HepG2 (cell line): ENCODE results near the gene DPEP1. TPM values are rescaled to one million over a fixed set of nuclear protein-coding genes. Genes with fewer than 3 reads are reported as not detected.
"Not testable (repeated sequence)": the region's sequence is repeated elsewhere in the genome, so short reads cannot be mapped to it uniquely, and the experiment has no call there.

Source experiments
- ATAC-seq: fragments of 200-7000 bp; cut with Tn5 transposase; 3 replicates; pipeline ENCODE4 v1.9.1; 2020; ENCODE audit warnings: mild to moderate bottlenecking, moderate library complexity
- BruUV-seq: library from RNA; stranded (reverse); fragments of 400-500 nt; replicated peaks from 2 replicates; lab custom pipeline; 2021; lab: Mats Ljungman, UMichigan
- CTCF ChIA-PET: fragments of 300-600 bp; formaldehyde crosslinking; extraction: SDS; loops from one replicate; lab custom pipeline; 2021; ENCODE audit warnings: low total read pairs, inconsistent platforms, low intra/inter-chr PET ratio; lab: Yijun Ruan, JAX
- POLR2A ChIA-PET: fragments of 350-600 bp; sonication (Branson Sonifier 250); formaldehyde crosslinking; loops from one replicate; lab custom pipeline; 2020; ENCODE audit warnings: antibody characterized with exemption, inconsistent platforms; lab: Yijun Ruan, JAX
- DNase-seq: peaks from one replicate; pipeline ENCODE4 v3.0.0-alpha.2; 2015; ENCODE audit warnings: low spot score
- FAIRE-seq: peaks from 3 replicates; lab custom pipeline; 2011; peaks lifted over from hg19 to GRCh38; lab: Jason Lieb, UNC
- H2AFZ ChIP-seq: one replicate; pipeline ENCODE4 v1.6.1; 2011; ENCODE audit warnings: low read length, inconsistent platforms
- H3K27ac ChIP-seq: fragments of 300-600 bp; 3 replicates; pipeline ENCODE4 v1.8.0; 2011; ENCODE audit warnings: mixed run types, mild to moderate bottlenecking, mixed read lengths, low read length, inconsistent platforms; ENCODE audit not compliant: insufficient read depth; ENCODE audit errors: extremely low read length
- H3K27me3 ChIP-seq, 2 experiments: fragments of 200-600 bp in 1 of 2; 2 replicates in 1 of 2; 3 replicates in 1 of 2; pipeline versions ENCODE4 v1.6.0 to v1.8.0; 2011; ENCODE audit warnings: low read length in 2 of 2, mild to moderate bottlenecking in 2 of 2, moderate library complexity in 2 of 2, inconsistent platforms in 1 of 2; ENCODE audit not compliant: insufficient read depth in 2 of 2, control insufficient read depth in 1 of 2
- H3K36me3 ChIP-seq, 2 experiments: fragments of 200-600 bp in 1 of 2; replicated peaks in 1 of 2; 2 replicates in 1 of 2; 3 replicates in 1 of 2; pipeline versions ENCODE4 v1.5.1 to v1.8.0; 2011; ENCODE audit warnings: low read length in 2 of 2, inconsistent platforms in 1 of 2; ENCODE audit not compliant: insufficient read depth in 2 of 2, control insufficient read depth in 1 of 2
- H3K4me1 ChIP-seq: 2 replicates; pipeline ENCODE4 v1.5.1; 2012; ENCODE audit warnings: low read length, inconsistent platforms; ENCODE audit not compliant: insufficient read depth
- H3K4me2 ChIP-seq: 2 replicates; pipeline ENCODE4 v1.6.0; 2011; ENCODE audit warnings: low read depth, low read length, inconsistent platforms
- H3K4me3 ChIP-seq, 3 experiments: fragments of 200-600 bp in 1 of 3; sonication (generic), shearing (Covaris generic) in 1 of 3; replicated peaks in 1 of 3; 2 replicates each; pipeline ENCODE4 v1.5.1; 2011 to 2016; ENCODE audit warnings: low read length in 3 of 3, inconsistent platforms in 2 of 3, low read depth in 2 of 3, mild to moderate bottlenecking in 2 of 3, control low read depth in 1 of 3, mixed read lengths in 1 of 3; ENCODE audit not compliant: insufficient read depth in 1 of 3
- H3K79me2 ChIP-seq: one replicate; pipeline ENCODE4 v1.6.1; 2011; ENCODE audit warnings: low read length, inconsistent platforms; ENCODE audit not compliant: insufficient read depth
- H3K9ac ChIP-seq: 2 replicates; pipeline ENCODE4 v1.6.0; 2011; ENCODE audit warnings: mild to moderate bottlenecking, low read depth, low read length, inconsistent platforms; ENCODE audit not compliant: insufficient read depth
- H3K9me3 ChIP-seq: 2 replicates; pipeline ENCODE4 v1.5.1; 2012; ENCODE audit warnings: mild to moderate bottlenecking, low read length
- H4K20me1 ChIP-seq: 2 replicates; pipeline ENCODE4 v1.6.0; 2011; ENCODE audit warnings: inconsistent platforms, mild to moderate bottlenecking, low read length, moderate library complexity; ENCODE audit not compliant: insufficient read depth
- FOXP4 ChIP-seq: sonication (generic); formaldehyde crosslinking; IDR thresholded peaks from 2 replicates; pipeline ENCODE4 v1.4.0; 2020; ENCODE audit warnings: missing genetic modification reagents
- KDM1A ChIP-seq: IDR thresholded peaks from 2 replicates; pipeline ENCODE4 v1.6.1; 2016; ENCODE audit warnings: missing compliant biosample characterization
- MTERF4 ChIP-seq: sonication (generic); formaldehyde crosslinking; IDR thresholded peaks from 2 replicates; pipeline ENCODE4 v1.8.0; 2023; ENCODE audit warnings: mild to moderate bottlenecking, missing genetic modification reagents
- PHF8 ChIP-seq: sonication (generic); formaldehyde crosslinking; IDR thresholded peaks from 2 replicates; pipeline ENCODE4 v1.5.0; 2020; ENCODE audit warnings: missing genetic modification reagents
- THYN1 ChIP-seq: sonication (generic); formaldehyde crosslinking; IDR thresholded peaks from 2 replicates; pipeline ENCODE4 v1.8.1; 2023; ENCODE audit warnings: low read depth, mild to moderate bottlenecking, moderate library complexity, missing genetic modification reagents, borderline replicate concordance
- ZNF44 ChIP-seq: sonication (generic); formaldehyde crosslinking; IDR thresholded peaks from 2 replicates; pipeline ENCODE4 v1.5.1; 2020; ENCODE audit warnings: mild to moderate bottlenecking, missing genetic modification reagents
- ZSCAN29 ChIP-seq: sonication (generic); formaldehyde crosslinking; conservative IDR thresholded peaks from 2 replicates; pipeline ENCODE4 v1.4.0; 2020; ENCODE audit warnings: mild to moderate bottlenecking, missing genetic modification reagents
- ZSCAN31 ChIP-seq: sonication (generic); formaldehyde crosslinking; IDR thresholded peaks from 2 replicates; pipeline ENCODE4 v1.5.0; 2020; ENCODE audit warnings: low read depth, mild to moderate bottlenecking, missing genetic modification reagents
- WGBS: methylation state at CpG from one replicate; pipeline ENCODE4 v1.1.6; 2017; ENCODE audit warnings: low lambda C conversion rate; 5-methylcytosine and 5-hydroxymethylcytosine counted together
- in situ Hi-C: cut with HindIII; loops from 2 replicates; pipeline ENCODE4 v1.10.0; 2017; ENCODE audit warnings: low pct_unique_long_range_greater_than_20kb; ENCODE audit not compliant: extremely low pct_ligation_motif_present
- intact Hi-C: fragments of 100-400 bp; cut with micrococcal nuclease; formaldehyde crosslinking; loops from one replicate; pipeline ENCODE4 v1.10.0; 2022; ENCODE audit not compliant: unreplicated experiment
- polyA plus RNA-seq, 8 experiments: library from polyadenylated mRNA; depleted of rRNA in 3 of 8; stranded (reverse) in 7 of 8; unstranded in 1 of 8; fragments of >200 nt; fragmentation: Illumina TruSeq in 4 of 8; extraction: Trizol in 4 of 8; gene quantifications; 2 replicates each; pipeline versions ENCODE4 v1.2.1 to v1.2.3, GENCODE V29; 2011 to 2016; ENCODE audit warnings: low read depth in 4 of 8, missing spikeins in 1 of 8, mixed read lengths in 1 of 8; ENCODE audit not compliant: insufficient read depth in 1 of 8
- total RNA-seq, 5 experiments: library from RNA; depleted of rRNA; stranded (reverse); fragments of >200 nt; fragmentation: Illumina TruSeq; extraction: Trizol; gene quantifications; 2 replicates each; pipeline ENCODE4 v1.2.3, GENCODE V29; 2016; ENCODE audit warnings: low read depth in 1 of 5
- TF ChIP-seq, protein P1 (sequence below): sonication (generic); formaldehyde crosslinking; IDR thresholded peaks from 2 replicates; pipeline ENCODE4 v1.5.0; 2020; ENCODE audit warnings: mild to moderate bottlenecking, missing genetic modification reagents, borderline replicate concordance

The DPEP1 gene
- total and polyA plus RNA-seq, 2 of the 13 experiments (the other 11 are each of a cell fraction or from before 2014, with no cell fraction given) = 37.6 to 52.2 TPM

- H3K4me2 ChIP-seq = no peak overlapping the region
- no peak for ATAC-seq
- peaks cover 31% of the 10 kb centered on the region for H3K79me2 ChIP-seq
- H2AFZ ChIP-seq = no peak overlapping the region
- no peak for DNase-seq
- H3K9ac ChIP-seq = no peak overlapping the region
- no peak for FAIRE-seq
- H3K4me3 ChIP-seq = no peak overlapping the region
- no TSS peak for BruUV-seq
- H3K4me1 ChIP-seq = peaks cover 24% of the 10 kb centered on the region
- H3K9me3 ChIP-seq = 0 out of 2 replicates have a peak, but pooled peaks cover 3% of the 10 kb centered on the region
- TF ChIP-seq, protein P1, sequence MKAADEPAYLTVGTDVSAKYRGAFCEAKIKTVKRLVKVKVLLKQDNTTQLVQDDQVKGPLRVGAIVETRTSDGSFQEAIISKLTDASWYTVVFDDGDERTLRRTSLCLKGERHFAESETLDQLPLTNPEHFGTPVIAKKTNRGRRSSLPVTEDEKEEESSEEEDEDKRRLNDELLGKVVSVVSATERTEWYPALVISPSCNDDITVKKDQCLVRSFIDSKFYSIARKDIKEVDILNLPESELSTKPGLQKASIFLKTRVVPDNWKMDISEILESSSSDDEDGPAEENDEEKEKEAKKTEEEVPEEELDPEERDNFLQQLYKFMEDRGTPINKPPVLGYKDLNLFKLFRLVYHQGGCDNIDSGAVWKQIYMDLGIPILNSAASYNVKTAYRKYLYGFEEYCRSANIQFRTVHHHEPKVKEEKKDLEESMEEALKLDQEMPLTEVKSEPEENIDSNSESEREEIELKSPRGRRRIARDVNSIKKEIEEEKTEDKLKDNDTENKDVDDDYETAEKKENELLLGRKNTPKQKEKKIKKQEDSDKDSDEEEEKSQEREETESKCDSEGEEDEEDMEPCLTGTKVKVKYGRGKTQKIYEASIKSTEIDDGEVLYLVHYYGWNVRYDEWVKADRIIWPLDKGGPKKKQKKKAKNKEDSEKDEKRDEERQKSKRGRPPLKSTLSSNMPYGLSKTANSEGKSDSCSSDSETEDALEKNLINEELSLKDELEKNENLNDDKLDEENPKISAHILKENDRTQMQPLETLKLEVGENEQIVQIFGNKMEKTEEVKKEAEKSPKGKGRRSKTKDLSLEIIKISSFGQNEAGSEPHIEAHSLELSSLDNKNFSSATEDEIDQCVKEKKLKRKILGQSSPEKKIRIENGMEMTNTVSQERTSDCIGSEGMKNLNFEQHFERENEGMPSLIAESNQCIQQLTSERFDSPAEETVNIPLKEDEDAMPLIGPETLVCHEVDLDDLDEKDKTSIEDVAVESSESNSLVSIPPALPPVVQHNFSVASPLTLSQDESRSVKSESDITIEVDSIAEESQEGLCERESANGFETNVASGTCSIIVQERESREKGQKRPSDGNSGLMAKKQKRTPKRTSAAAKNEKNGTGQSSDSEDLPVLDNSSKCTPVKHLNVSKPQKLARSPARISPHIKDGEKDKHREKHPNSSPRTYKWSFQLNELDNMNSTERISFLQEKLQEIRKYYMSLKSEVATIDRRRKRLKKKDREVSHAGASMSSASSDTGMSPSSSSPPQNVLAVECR = no peak
- TF ChIP-seq ZNF44 (CRISPR knock-in tag) = no peak
- TF ChIP-seq ZSCAN31 = no peak
- no peak for TF ChIP-seq FOXP4
- no peak for TF ChIP-seq MTERF4
- TF ChIP-seq PHF8 (CRISPR knock-in tag) = no peak
- TF ChIP-seq THYN1 (CRISPR knock-in tag) = no peak
- no peak for TF ChIP-seq KDM1A (CRISPR knock-in tag)
- TF ChIP-seq ZSCAN29 (CRISPR knock-in tag) = no peak
- in situ Hi-C loops (no loop called here), intact Hi-C loops (no loop called here)
- peaks cover 11 to 33% of the 10 kb centered on the region in 2 experiments for H3K36me3 ChIP-seq
- WGBS = 95% methylated on average over 9 of the region's 9 CpGs
- H3K27ac ChIP-seq = no peak overlapping the region
- no peaks in the 10 kb centered on the region for H4K20me1 ChIP-seq
- no peaks in the 10 kb centered on the region; a peak in 1 of 5 replicates for H3K27me3 ChIP-seq
- ChIA-PET POLR2A (interaction anchor here (1.0 kb wide), 1 partner anchor 26 kb away, joined by 3 read pairs; the partner anchor contains the start of gene CDK10), CTCF (no interaction called here)
Observed at GRCh38 chr16:89661215-89661614, 47.8 kb downstream of the DPEP1 start.

DNA sequence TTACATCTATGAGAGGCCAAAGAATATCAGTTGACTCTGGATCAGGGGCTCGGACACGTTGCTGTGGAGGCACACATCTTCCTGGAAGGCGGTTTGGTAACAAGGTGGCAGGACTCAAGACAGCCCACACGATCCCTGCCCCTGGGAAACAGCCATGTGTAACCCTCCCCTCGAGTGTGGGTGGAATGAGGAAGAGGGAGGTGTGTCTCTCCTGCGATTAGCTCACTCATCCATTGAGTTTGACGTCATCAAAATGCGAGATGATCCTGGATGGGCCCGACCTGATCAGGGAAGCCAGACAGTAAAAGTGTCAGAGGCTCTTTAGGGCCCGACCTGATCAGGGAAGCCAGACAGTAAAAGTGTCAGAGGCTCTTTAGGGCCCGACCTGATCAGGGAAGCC, 50.8 kb downstream of the DPEP1 start:
- BruUV-seq, in situ Hi-C loops, H3K4me2 ChIP-seq, FAIRE-seq, H2AFZ ChIP-seq, DNase-seq, H3K79me2 ChIP-seq, H3K27me3 ChIP-seq, H3K27ac ChIP-seq, POLR2A ChIA-PET, CTCF ChIA-PET, ATAC-seq, H3K4me3 ChIP-seq, H3K9ac ChIP-seq, H4K20me1 ChIP-seq, intact Hi-C loops: not testable (repeated sequence)
- peaks cover 27% of the 10 kb centered on the region for H3K4me1 ChIP-seq
- 89% methylated on average over 11 of the region's 11 CpGs for WGBS
- peaks cover 12% of the 10 kb centered on the region; the same call in 1 of the 2 replicates for H3K9me3 ChIP-seq
- peaks cover 11 to 33% of the 10 kb centered on the region in 2 experiments for H3K36me3 ChIP-seq
